Stimulated activated CD8-positive, alpha-beta memory T cell treated with anti-CD3 and anti-CD28 coated beads, Interleukin-2, amount 100 ng/mL, for 1 hour (primary cell): ENCODE results near the gene STIP1.

ENCODE experiments used
- DNase-seq, 2 donors: peaks; one replicate each; pipeline ENCODE4 v3.0.0-alpha.2; 2020; ENCODE audit warnings: low read depth in 2 of 2

The STIP1 gene

DNA sequence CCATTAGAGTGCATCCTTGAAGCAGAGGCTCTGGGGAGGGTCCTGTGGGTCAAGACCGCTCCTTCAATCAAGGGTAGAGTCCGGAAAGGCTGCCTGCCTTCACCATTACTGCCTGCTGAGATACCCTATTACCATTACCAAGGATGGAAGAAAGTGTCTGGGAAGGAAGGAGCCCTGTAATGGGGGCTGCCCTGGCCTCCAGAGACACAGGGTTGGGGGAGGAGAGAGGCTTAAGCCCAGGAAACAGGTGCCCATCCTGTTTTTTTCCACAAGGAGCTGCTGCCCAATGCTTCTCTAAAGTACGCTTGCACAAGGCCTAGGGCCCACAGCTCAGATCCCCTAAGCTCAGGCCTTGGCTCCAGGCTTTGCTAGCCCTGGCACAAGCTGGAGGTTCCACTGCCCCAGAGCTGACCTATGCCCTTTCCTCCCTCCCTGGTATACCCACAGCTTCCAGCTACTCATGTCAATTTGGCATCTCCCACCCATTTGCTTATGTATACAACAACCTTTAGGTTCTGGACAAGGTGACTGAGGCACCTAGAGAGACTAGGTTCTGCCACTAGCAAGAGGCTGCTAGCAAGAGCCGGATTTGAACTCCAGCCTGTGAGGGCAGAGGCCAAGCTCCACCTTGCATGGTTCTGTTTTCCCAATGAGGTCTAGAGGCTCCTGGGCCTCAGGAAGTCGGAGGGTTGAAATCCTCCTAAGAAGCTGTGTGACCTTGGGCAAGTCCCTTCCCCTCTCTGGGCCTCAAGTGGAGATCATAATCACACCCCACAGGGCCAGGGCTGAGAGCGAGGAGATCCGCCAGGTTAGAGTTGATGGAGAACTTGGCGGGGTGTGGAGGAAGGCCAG is 63.8 kb downstream of the STIP1 start:
- no peak for DNase-seq

DNA sequence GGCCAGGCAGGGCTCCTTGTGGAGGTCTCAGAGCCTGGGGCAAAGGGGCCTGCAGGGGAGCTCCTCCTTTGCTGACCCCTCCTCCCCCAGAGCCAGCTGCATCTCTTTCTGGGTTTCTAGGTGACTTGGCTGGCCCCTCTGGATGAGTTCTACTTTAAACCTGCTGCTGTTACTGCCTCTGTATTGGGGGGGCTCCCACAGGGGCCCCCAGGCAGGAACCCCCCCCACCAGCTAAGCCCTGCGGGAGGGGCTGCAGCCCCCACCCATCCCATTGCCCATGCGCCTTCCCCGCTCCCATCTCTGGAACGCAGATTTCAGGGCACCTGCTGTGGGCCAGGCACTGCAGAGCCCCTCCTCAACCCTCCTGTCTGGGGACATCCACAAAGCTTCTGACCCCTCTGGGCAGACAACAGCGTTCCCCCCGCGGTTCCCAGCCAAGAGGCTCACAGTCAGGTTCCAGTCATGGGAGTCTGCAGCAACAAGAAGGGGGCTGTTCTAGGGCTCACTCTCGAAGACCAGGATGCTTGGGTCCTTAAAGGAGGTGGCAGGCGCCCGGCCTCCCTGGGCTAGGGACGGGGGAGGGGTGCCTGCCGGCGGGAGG is 64.5 kb downstream of the STIP1 start:
- no peak for DNase-seq

DNA sequence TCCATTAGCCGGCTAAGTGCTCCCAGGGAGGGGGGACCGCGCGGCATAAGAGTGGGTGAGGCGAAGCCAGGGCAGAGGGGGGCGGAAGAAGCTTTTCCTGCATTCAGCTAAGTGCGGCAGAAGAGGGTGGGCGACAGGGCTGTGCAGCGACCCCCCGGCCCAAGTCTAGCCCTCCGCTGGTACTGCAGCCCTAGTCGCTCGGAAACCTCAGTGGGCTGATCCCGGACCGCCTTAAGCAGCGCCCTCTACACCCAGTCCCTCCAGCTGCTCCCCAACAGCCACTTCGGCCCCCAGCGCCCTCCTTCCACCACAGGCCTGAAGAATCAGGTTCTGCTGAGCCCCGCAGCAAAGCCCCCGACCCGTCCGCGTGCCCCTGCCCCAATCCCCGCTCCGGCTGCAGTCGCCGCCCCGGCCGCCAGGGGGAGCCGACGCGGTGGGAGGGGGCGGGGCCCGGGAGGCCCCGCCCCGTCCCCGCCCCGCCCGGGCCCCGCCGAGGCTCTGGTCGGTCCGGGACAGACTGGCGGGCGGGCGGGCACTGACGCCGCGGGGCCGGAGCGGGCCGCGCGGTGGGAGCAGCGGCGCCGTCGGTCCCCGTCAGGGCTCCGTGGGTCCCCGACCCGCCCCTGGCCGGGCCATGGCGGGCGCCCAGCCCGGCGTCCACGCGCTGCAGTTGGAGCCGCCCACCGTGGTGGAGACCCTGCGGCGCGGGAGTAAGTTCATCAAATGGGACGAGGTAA is 65.2 kb downstream of the STIP1 start, which contains the start of gene PLCB3:
Gene PLCB3 (plus strand): TSS at position 515 of the 737 bp plus-strand sequence. CDS start 120 bp downstream, at position 635.
- DNase-seq: peak in 1 of 2 donors; percentile 44

DNA sequence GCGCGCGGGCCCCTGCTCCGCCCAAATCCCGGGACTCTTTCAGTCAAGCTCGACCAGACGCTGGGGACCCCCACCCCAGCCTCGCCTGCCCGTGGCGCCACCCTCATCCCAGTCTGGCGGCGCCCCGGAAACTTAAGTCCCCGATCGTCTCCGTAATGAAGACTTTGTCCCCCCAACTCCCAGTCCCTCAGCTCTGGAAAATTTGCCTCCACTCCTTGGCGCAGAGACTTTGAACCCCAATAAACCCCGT is 65.7 kb downstream of the STIP1 start:
- no peak for DNase-seq

DNA sequence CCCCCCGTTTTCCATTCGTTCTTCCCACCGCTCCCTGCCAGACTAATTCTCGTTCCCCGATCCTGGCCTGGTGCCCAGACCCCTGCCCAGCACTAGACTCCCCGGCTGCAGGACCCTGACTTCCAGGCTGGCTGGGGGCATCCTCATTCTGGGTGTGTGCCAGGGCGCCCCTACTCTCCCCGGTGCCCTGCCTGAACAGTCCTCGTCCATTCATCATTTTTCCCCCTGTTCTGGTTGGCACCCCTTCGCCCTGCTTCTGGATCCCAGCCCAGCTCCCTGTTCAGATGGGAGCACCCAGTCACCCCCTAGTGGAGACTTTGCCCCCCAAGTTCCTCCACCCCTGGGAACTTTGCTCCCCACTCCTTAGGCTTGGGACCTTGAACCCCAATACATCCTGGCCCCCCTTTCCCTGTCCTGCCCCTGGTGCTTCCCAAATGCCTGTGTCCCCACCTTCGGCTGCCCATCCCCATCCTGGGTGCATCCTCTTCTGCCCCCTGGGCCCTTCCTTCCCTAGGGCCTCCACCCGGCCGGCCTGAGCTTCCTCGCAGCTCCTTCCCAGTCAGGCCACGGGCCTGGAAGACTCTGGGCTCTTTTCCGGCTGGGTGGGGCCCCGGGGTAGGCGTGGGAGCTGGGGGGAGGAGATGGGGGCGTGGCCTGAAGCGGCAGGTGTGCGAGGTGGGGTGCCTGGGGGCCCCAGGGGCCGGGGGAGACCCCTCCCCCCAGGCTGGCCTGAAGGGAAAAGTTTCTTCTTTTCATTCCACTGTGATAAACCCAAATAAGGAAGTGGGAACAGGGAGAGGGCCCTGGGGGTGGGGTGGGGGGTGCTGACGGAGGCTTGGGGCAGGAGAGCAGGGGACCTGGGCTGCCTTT is 66.3 kb downstream of the STIP1 start:
- no peak for DNase-seq

DNA sequence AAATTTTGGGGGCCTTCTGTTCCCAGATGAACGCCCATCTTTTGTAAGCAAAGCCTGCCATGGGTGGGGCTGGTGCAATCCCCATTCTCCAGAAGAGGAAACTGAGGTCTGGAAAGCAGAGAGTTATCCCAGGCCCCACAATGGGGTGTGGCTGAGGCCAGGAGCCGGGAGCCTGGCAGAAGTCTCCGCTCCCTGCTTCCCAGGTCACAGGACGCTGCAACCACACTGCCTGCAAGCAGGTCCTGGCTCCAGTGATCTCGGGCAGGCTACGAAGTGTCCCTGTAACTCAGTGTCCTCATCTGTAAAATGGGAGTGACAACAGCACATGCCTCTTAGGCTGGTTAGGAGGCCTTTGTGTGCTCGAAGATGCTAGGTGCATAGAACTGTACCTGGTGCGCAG is 67.1 kb downstream of the STIP1 start:
- no peak for DNase-seq

DNA sequence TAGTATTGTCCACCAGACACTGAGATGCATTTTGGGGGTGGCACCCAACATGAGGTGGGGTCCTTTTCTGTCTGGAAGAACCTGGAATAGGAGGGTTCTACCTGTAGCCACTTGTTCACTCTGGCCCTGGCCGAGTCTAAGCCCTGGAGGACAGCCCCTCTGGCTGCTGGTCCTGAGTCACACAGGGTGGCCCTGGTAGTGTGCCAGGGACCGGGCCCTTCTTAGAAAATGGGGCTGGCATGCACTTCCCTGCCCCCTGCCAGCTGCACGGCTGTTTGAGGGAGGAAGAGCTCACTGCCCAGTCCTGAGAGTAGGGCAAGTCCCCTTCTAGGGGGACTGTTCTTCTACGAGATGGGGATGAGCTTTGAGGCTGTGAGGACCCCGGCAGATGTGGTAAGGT is 67.5 kb downstream of the STIP1 start:
- DNase-seq: no peak
